ENCODE measurements around the gene FDXR. TPM values are rescaled to one million over a fixed set of nuclear protein-coding genes. Genes with fewer than 3 reads are reported as not detected.

FDXR gene
- total and polyA plus RNA-seq, 2 donors (not counting 1 experiment from before 2014, with no cell fraction given): 4.6 to 7.0 TPM

DNA sequence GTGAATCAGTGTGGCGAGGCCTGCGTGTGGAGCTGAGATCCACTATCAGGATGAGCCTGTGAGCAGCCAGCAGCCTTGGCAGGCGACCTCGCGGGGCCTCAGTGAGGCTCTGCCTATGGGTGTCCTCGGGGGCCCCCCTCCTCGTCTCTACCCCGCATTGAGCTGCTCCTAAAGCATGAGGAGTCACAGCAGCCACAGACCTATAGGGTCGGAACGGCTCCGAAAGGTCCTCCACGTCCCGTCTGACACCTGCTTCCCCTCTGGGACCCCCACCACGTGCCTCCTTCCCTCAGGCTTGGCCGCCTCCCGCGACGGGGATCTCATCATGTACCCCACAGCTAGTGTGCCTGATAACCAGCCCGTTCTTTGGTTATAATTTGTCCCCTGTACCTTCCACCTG, 41.9 kb downstream of the FDXR start:
- Mint-ChIP-seq H3K4me3 (no peak overlapping the region), H3K27ac (no peak overlapping the region), H3K4me1 (peaks cover 33% of the 10 kb centered on the region), H3K9me3 (ENCODE audit: insufficient read depth) (no peaks in the 10 kb centered on the region), H3K27me3 (no peaks in the 10 kb centered on the region)
- no peak for TF ChIP-seq EZH2 (IDR thresholded peaks at IDR 0.05; ENCODE audit: borderline replicate concordance, insufficient read depth, low read depth, low read length, poor library complexity, severe bottlenecking)
- TF ChIP-seq, protein P1, sequence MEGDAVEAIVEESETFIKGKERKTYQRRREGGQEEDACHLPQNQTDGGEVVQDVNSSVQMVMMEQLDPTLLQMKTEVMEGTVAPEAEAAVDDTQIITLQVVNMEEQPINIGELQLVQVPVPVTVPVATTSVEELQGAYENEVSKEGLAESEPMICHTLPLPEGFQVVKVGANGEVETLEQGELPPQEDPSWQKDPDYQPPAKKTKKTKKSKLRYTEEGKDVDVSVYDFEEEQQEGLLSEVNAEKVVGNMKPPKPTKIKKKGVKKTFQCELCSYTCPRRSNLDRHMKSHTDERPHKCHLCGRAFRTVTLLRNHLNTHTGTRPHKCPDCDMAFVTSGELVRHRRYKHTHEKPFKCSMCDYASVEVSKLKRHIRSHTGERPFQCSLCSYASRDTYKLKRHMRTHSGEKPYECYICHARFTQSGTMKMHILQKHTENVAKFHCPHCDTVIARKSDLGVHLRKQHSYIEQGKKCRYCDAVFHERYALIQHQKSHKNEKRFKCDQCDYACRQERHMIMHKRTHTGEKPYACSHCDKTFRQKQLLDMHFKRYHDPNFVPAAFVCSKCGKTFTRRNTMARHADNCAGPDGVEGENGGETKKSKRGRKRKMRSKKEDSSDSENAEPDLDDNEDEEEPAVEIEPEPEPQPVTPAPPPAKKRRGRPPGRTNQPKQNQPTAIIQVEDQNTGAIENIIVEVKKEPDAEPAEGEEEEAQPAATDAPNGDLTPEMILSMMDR (IDR thresholded peaks at IDR 0.05): no peak
- Histone ChIP-seq H3K4me1 (ENCODE audit: control insufficient read depth in 2 of 2, insufficient read depth in 2 of 2, low read length in 2 of 2) (peaks cover 26 to 38% of the 10 kb centered on the region in 2 donors), H3K27ac (ENCODE audit: low read length in 2 of 2) (no peak overlapping the region), H3K4me2 (replicated peaks; ENCODE audit: low read depth, low read length, poor library complexity, severe bottlenecking) (no peak overlapping the region), H3K79me2 (ENCODE audit: control insufficient read depth, insufficient read depth, low read length) (no peaks in the 10 kb centered on the region), H3K36me3 (replicated peaks in 1 of 2; ENCODE audit: control extremely low read depth in 1 of 2, control insufficient read depth in 1 of 2, extremely low read depth in 1 of 2, insufficient read depth in 2 of 2, low read length in 1 of 2) (peaks cover 0 to 4% of the 10 kb centered on the region in 2 experiments), H3K9me3 (ENCODE audit: control extremely low read depth in 1 of 3, control insufficient read depth in 2 of 3, insufficient read depth in 1 of 3, low read length in 2 of 3) (peaks cover 0 to 8% (median 0%) of the 10 kb centered on the region in 3 donors), H3K4me3 (ENCODE audit: control extremely low read depth in 1 of 5, extremely low read depth in 1 of 5, insufficient read depth in 1 of 5, low read depth in 2 of 5, low read length in 4 of 5) (no peak overlapping the region), H3K9ac (ENCODE audit: low read length) (no peak overlapping the region), H4K20me1 (ENCODE audit: control insufficient read depth, insufficient read depth, low read length, poor library complexity, severe bottlenecking) (no peaks in the 10 kb centered on the region), H2AFZ (ENCODE audit: insufficient read depth, low read depth, low read length, poor library complexity, severe bottlenecking) (no peak overlapping the region), H3K27me3 (replicated peaks in 1 of 4; ENCODE audit: control extremely low read depth in 1 of 4, control insufficient read depth in 3 of 4, insufficient read depth in 4 of 4, low read length in 3 of 4) (no peaks in the 10 kb centered on the region)
- ChIA-PET POLR2A (no interaction called here), CTCF (interaction anchor here (2.1 kb wide), 1 partner anchor 40 kb away, joined by 5 read pairs; no protein-coding TSS in a partner anchor)
- ATAC-seq (ENCODE audit: low read depth) (no peak), DNase-seq (no peak)
- intact Hi-C loops (cut with micrococcal nuclease): no loop called here
- 88% methylated on average over 18 of the region's 19 CpGs for WGBS (ENCODE audit: insufficient coverage)

DNA sequence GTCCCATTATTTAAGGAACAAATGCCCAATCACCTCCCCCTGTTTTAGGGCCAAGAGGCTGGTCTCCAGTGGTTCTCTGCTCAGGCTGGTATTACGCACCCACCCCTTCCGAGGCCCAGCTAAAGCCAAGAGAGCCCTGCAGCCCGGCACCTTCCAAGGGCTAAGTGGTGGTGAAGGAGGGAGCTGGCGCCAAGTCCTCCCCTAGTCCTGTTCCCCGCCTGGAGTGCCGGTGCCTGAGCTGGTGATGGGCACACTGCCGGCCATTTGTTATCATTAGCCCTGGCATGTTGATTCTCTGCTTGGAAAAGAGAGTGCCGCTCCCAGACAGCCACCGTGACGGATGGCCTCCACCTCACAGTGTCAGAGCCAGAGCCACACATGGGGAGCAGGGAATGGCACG, 45.0 kb downstream of the FDXR start:
- H3K27me3 Mint-ChIP-seq: no peaks in the 10 kb centered on the region
- H3K4me3 Mint-ChIP-seq: no peak overlapping the region
- ATAC-seq (ENCODE audit: low read depth) (no peak), DNase-seq (no peak)
- CTCF ChIA-PET: no interaction called here
- peaks cover 8% of the 10 kb centered on the region for H3K4me1 Mint-ChIP-seq
- no peak overlapping the region for H3K27ac Mint-ChIP-seq
- POLR2A ChIA-PET: interaction anchor here (0.6 kb wide), 1 partner anchor 16 kb away, joined by 4 read pairs; no protein-coding TSS in a partner anchor
- Histone ChIP-seq H4K20me1 (ENCODE audit: control insufficient read depth, insufficient read depth, low read length, poor library complexity, severe bottlenecking) (no peaks in the 10 kb centered on the region), H3K4me1 (ENCODE audit: control insufficient read depth in 2 of 2, insufficient read depth in 2 of 2, low read length in 2 of 2) (peaks cover 4 to 8% of the 10 kb centered on the region in 2 donors), H2AFZ (ENCODE audit: insufficient read depth, low read depth, low read length, poor library complexity, severe bottlenecking) (no peak overlapping the region), H3K27me3 (replicated peaks in 1 of 4; ENCODE audit: control extremely low read depth in 1 of 4, control insufficient read depth in 3 of 4, insufficient read depth in 4 of 4, low read length in 3 of 4) (no peaks in the 10 kb centered on the region), H3K27ac (ENCODE audit: low read length in 2 of 2) (no peak overlapping the region), H3K4me2 (replicated peaks; ENCODE audit: low read depth, low read length, poor library complexity, severe bottlenecking) (no peak overlapping the region), H3K9me3 (ENCODE audit: control extremely low read depth in 1 of 3, control insufficient read depth in 2 of 3, insufficient read depth in 1 of 3, low read length in 2 of 3) (peaks cover 0 to 8% (median 0%) of the 10 kb centered on the region in 3 donors), H3K4me3 (ENCODE audit: control extremely low read depth in 1 of 5, extremely low read depth in 1 of 5, insufficient read depth in 1 of 5, low read depth in 2 of 5, low read length in 4 of 5) (no peak overlapping the region), H3K79me2 (ENCODE audit: control insufficient read depth, insufficient read depth, low read length) (no peaks in the 10 kb centered on the region), H3K9ac (ENCODE audit: low read length) (no peak overlapping the region), H3K36me3 (replicated peaks in 1 of 2; ENCODE audit: control extremely low read depth in 1 of 2, control insufficient read depth in 1 of 2, extremely low read depth in 1 of 2, insufficient read depth in 2 of 2, low read length in 1 of 2) (peaks cover 0 to 8% of the 10 kb centered on the region in 2 experiments)
- H3K9me3 Mint-ChIP-seq (ENCODE audit: insufficient read depth): no peaks in the 10 kb centered on the region
- TF ChIP-seq, protein P1 (IDR thresholded peaks at IDR 0.05): no peak
- TF ChIP-seq EZH2 (IDR thresholded peaks at IDR 0.05; ENCODE audit: borderline replicate concordance, insufficient read depth, low read depth, low read length, poor library complexity, severe bottlenecking): no peak
- intact Hi-C loops (cut with micrococcal nuclease): no loop called here
- 97% methylated on average over 11 of the region's 11 CpGs for WGBS (ENCODE audit: insufficient coverage)
